Transverse colon (tissue), 4 donors: ENCODE data around the gene ATP9A.

ENCODE experiments used
- EP300 ChIP-seq: sonication (generic); formaldehyde crosslinking; IDR thresholded peaks from one replicate; pipeline ENCODE4 v1.6.1; 2017; ENCODE audit warnings: antibody characterized with exemption, low read depth
- POLR2AphosphoS5 ChIP-seq, 3 donors: sonication (generic); formaldehyde crosslinking; IDR thresholded peaks; one replicate each; pipeline ENCODE4 v1.6.1; 2016; ENCODE audit warnings: antibody characterized with exemption in 3 of 3
- TF ChIP-seq, protein P1 (sequence below), 5 experiments: fragments of 200-600 bp in 3 of 5; fragments of 450-650 bp in 2 of 5; sonication (generic) in 3 of 5; IDR thresholded peaks; 1 replicate in 2 of 5; 2 replicates in 3 of 5; pipeline ENCODE4 v1.5.1; 2016 to 2017; ENCODE audit warnings: antibody characterized with exemption in 5 of 5, inconsistent platforms in 3 of 5, mild to moderate bottlenecking in 2 of 5, moderate library complexity in 1 of 5

DNA sequence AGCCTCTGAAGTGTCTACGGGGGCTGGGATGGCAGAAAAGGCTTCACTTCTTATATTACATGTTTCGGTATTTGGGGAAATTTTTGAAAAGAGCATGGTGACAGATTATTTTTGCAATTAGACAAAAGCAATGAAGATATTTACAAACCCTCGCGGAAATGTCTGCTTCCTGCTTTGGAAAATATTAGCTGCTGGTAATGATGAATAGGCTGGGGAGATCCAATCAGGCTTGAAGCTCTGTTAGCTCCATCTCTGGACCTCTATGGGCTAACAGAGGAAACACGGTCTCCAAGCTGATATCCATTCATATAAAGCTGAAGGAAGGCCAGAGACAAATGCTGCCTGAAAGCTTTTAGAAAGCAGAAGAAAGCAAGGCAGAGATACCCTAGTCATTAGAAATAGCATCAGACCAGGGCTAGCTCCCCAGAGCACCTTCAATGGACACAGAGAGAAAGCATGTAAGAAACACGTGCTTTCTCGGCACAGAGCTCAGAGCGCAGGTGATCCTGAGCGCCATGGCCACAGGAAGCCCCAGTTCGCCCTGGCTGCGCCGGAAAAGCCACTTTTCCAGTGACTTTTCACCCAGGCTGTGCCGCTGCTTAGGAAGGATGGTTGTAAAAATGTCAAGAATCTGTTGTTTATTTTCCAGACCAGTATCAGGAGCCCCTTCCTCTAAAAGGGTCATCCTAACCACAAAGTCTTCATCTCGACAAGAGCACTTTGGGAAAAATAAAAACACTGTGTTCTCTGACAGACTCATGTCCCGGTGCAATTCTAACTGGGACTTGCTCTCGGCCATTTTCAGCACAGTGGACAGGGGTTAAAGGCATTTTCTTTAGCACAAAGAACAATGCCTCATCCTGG lies 157.2 kb downstream of the ATP9A start:
- TF ChIP-seq, protein P1, sequence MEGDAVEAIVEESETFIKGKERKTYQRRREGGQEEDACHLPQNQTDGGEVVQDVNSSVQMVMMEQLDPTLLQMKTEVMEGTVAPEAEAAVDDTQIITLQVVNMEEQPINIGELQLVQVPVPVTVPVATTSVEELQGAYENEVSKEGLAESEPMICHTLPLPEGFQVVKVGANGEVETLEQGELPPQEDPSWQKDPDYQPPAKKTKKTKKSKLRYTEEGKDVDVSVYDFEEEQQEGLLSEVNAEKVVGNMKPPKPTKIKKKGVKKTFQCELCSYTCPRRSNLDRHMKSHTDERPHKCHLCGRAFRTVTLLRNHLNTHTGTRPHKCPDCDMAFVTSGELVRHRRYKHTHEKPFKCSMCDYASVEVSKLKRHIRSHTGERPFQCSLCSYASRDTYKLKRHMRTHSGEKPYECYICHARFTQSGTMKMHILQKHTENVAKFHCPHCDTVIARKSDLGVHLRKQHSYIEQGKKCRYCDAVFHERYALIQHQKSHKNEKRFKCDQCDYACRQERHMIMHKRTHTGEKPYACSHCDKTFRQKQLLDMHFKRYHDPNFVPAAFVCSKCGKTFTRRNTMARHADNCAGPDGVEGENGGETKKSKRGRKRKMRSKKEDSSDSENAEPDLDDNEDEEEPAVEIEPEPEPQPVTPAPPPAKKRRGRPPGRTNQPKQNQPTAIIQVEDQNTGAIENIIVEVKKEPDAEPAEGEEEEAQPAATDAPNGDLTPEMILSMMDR (IDR thresholded peaks at IDR 0.05) = no peak
- TF ChIP-seq POLR2AphosphoS5 (IDR thresholded peaks at IDR 0.05) (no peak), EP300 (no peak)
